Heart left ventricle (tissue), 13 donors: Measurements from ENCODE around the gene CAPG.

ENCODE experiments used
- POLR2A ChIP-seq, 2 donors: fragments of 450-650 bp; IDR thresholded peaks; one replicate each; pipeline ENCODE4 v1.6.1; 2017; ENCODE audit warnings: antibody characterized with exemption in 2 of 2, mild to moderate bottlenecking in 2 of 2, moderate library complexity in 2 of 2
- TF ChIP-seq, protein P1 (sequence below), 12 donors: fragments of 200-600 bp; sonication (generic) in 4 of 12; IDR thresholded peaks; one replicate each; pipeline versions ENCODE4 v1.5.0 to v1.8.0; 2018 to 2022; ENCODE audit warnings: antibody characterized with exemption in 12 of 12, mild to moderate bottlenecking in 5 of 12
- donor health status: ischemic (EF 13 %, LVEDD 7.1; RV severe dilation, severe dysfunction).
- donor health status: DM: no; HTN: yes; CAD: no.
- donor health status: DM: no; HTN: no; CAD: no.
- donor health status: ischemic (EF 25% LVEDD 6.9; RV normal size, moderate dysfunction).
- donor health status: ischemic (EF 25% LVEDD 5.7; RV mildly dilated, moderate dysfunction).
- donor health status: ischemic (EF 35%, LVEDD 5.7; RV mildly dilated, moderate dysfunction).
- donor health status: nonischemic (EF 11% LVEDD 7.7; RV severe dilation, severe dysfunction).
- donor health status: DM: yes; HTN: yes; CAD: no.
- donor health status: PGD.
- donor health status: ischemic (EF 29% LVEDD 5.4; RV normal size, mild dysfunction).
- donor health status: nonischemic (EF 23%, LVEDD 6.1; RV moderate dilation, normal function).

DNA sequence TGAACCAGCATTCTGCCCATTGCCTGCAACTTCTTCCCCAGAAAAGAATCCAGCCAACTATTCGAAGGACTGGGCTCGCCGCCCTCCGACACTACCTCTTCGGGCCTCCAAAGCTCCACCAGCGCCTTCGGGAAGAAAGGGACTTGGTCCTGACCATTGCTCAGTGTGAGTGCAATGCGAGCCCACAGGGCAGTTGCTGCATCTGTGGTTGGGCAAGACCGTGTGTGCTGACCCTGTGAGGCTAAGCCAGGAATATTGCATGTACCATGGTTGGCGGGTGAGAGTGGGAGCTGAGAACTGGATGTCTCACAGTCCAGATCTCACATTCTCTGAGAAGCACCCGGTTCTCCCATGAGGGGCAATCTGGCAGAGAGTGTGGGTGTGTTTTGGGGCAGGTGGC lies 39.1 kb downstream of the CAPG start:
- TF ChIP-seq POLR2A (IDR thresholded peaks at IDR 0.05): no peak
- TF ChIP-seq, protein P1, sequence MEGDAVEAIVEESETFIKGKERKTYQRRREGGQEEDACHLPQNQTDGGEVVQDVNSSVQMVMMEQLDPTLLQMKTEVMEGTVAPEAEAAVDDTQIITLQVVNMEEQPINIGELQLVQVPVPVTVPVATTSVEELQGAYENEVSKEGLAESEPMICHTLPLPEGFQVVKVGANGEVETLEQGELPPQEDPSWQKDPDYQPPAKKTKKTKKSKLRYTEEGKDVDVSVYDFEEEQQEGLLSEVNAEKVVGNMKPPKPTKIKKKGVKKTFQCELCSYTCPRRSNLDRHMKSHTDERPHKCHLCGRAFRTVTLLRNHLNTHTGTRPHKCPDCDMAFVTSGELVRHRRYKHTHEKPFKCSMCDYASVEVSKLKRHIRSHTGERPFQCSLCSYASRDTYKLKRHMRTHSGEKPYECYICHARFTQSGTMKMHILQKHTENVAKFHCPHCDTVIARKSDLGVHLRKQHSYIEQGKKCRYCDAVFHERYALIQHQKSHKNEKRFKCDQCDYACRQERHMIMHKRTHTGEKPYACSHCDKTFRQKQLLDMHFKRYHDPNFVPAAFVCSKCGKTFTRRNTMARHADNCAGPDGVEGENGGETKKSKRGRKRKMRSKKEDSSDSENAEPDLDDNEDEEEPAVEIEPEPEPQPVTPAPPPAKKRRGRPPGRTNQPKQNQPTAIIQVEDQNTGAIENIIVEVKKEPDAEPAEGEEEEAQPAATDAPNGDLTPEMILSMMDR (IDR thresholded peaks at IDR 0.05): no peak
